Activated naive CD8-positive, alpha-beta T cell (primary cell): Measurements from ENCODE around the gene TUT4.
A peak's percentile ranks its signal among the peaks of the same experiment; 100 is the strongest.

Experiments used
- H3K27ac Mint-ChIP-seq: one replicate; pipeline ENCODE4 v1.8.0; 2021; ENCODE audit warnings: mixed read lengths
- H3K27me3 Mint-ChIP-seq: one replicate; pipeline ENCODE4 v1.8.0; 2021; ENCODE audit warnings: mixed read lengths
- H3K36me3 Mint-ChIP-seq: one replicate; pipeline ENCODE4 v1.8.0; 2021; ENCODE audit warnings: mixed read lengths
- H3K4me1 Mint-ChIP-seq: one replicate; pipeline ENCODE4 v1.8.0; 2021; ENCODE audit warnings: low read depth, mixed read lengths
- H3K4me3 Mint-ChIP-seq: one replicate; pipeline ENCODE4 v1.8.0; 2021; ENCODE audit warnings: mild to moderate bottlenecking, mixed read lengths
- H3K9me3 Mint-ChIP-seq: one replicate; pipeline ENCODE4 v1.8.0; 2021; ENCODE audit warnings: low read depth, mixed read lengths

TUT4 gene

GRCh38 chr1:52482326-52483004 lies 70.4 kb downstream of the TUT4 start:
- no peaks in the 10 kb centered on the region for H3K4me1 Mint-ChIP-seq
- no peaks in the 10 kb centered on the region for H3K9me3 Mint-ChIP-seq
- H3K27ac Mint-ChIP-seq = no peak overlapping the region
- H3K27me3 Mint-ChIP-seq = no peaks in the 10 kb centered on the region
- H3K4me3 Mint-ChIP-seq = no peak overlapping the region
- H3K36me3 Mint-ChIP-seq = peaks cover under 1% of the 10 kb centered on the region

- Mint-ChIP-seq H3K4me1 (no peaks in the 10 kb centered on the region), H3K27ac (no peak overlapping the region), H3K4me3 (no peak overlapping the region), H3K9me3 (no peaks in the 10 kb centered on the region), H3K36me3 (peaks cover 3% of the 10 kb centered on the region), H3K27me3 (no peaks in the 10 kb centered on the region)
Measured at GRCh38 chr1:52479076-52479475, 73.8 kb downstream of the TUT4 start.

GRCh38 chr1:52477876-52478275 lies 75.0 kb downstream of the TUT4 start:
- Mint-ChIP-seq H3K4me3 (no peak overlapping the region), H3K36me3 (peaks cover 5% of the 10 kb centered on the region), H3K4me1 (peaks cover 1% of the 10 kb centered on the region), H3K9me3 (no peaks in the 10 kb centered on the region), H3K27ac (no peak overlapping the region), H3K27me3 (no peaks in the 10 kb centered on the region)

DNA sequence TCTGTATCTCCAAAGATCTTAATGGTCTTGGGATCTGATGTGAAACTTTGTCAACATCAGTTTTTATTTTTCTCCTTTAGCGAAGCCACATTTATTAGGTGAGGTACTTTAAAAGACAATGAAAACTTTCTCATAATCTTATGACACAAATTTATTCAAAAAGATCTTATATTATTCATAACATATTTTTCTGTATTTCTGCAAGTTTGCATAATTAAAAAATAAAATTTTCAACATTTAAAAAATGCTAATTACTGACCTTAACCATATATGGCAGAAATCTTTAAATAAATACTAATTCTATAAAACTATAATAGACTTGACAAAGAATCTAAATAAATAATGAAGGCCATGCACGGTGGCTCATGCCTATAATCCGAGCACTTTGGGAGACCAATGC lies 75.9 kb downstream of the TUT4 start:
- no peaks in the 10 kb centered on the region for H3K27me3 Mint-ChIP-seq
- H3K4me1 Mint-ChIP-seq = peaks cover 1% of the 10 kb centered on the region

DNA sequence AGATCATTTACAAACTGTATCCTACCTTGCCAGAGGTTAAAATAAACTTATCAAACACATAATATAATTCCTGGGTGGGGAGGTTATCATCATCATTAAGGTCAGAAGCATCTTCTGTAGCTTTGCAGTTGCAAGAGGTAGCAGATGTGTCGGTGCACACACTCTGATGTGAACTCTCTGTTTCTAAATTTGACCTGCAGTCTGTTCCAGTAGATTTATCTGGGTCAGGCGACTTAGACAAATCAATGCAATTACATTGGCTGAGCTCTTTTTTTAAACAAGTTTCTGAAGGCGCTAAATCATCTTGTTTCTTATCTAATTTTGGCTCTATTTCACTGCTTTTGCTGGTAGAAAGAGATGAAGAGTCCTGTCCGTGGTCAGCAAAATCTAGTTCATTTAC lies 78.1 kb downstream of the TUT4 start:
- Mint-ChIP-seq H3K27ac (no peak overlapping the region), H3K9me3 (no peaks in the 10 kb centered on the region), H3K27me3 (no peaks in the 10 kb centered on the region), H3K4me1 (peaks cover 1% of the 10 kb centered on the region), H3K36me3 (peaks cover 9% of the 10 kb centered on the region), H3K4me3 (no peak overlapping the region)

More for the DNA sequence above, 75.9 kb downstream of the TUT4 start:
- no peak overlapping the region for H3K4me3 Mint-ChIP-seq
- H3K9me3 Mint-ChIP-seq = no peaks in the 10 kb centered on the region
- H3K27ac Mint-ChIP-seq = no peak overlapping the region
- peaks cover 6% of the 10 kb centered on the region for H3K36me3 Mint-ChIP-seq

DNA sequence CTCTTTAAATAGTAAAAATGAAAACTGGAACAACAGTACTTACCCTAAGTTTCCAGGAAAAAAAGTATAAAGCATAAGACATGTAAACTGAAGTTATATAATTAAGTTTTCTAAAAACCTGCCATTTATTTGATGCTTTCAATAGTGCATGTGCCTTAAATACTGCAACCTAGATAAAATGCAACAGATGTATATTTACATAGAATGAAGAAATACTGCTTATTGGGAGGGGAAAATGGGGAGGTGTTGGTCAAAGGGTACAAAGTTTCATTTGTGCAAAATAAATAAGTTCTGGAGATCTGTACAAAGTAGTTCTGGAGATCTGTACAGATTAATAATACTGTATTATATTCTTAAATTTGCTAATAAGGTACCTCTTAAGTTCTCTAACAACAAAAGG lies 79.9 kb downstream of the TUT4 start:
- Mint-ChIP-seq H3K27me3 (no peaks in the 10 kb centered on the region), H3K36me3 (peaks cover 11% of the 10 kb centered on the region), H3K27ac (no peak overlapping the region), H3K4me1 (peaks cover 1% of the 10 kb centered on the region), H3K9me3 (no peaks in the 10 kb centered on the region), H3K4me3 (no peak overlapping the region)

DNA sequence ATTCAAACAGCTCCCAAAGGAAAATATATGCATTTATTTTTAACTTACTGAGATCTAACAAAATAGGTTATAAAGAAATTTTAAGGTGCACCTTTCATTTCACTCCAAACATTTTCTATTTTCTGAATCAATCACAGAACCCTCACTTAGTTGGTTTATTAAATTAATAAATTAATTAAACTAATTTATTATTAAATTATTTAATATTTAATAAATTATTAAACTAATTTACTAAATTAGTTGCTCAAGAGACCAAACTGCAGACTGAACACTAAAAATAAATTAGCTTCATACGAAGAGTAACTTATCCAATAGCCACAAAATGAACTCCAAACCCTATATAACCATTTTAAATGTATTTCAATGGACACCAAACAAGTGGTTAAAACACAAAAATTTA lies 80.5 kb downstream of the TUT4 start:
- H3K9me3 Mint-ChIP-seq = no peaks in the 10 kb centered on the region
- no peaks in the 10 kb centered on the region for H3K27me3 Mint-ChIP-seq
- peaks cover 12% of the 10 kb centered on the region for H3K36me3 Mint-ChIP-seq
- H3K27ac Mint-ChIP-seq = no peak overlapping the region
- H3K4me1 Mint-ChIP-seq = peaks cover 1% of the 10 kb centered on the region
- H3K4me3 Mint-ChIP-seq = no peak overlapping the region

GRCh38 chr1:52469108-52469507 lies 83.8 kb downstream of the TUT4 start:
- no peaks in the 10 kb centered on the region for H3K27me3 Mint-ChIP-seq
- H3K27ac Mint-ChIP-seq = no peak overlapping the region
- H3K4me3 Mint-ChIP-seq = no peak overlapping the region
- H3K4me1 Mint-ChIP-seq = peaks cover 1% of the 10 kb centered on the region
- peaks cover 14% of the 10 kb centered on the region for H3K36me3 Mint-ChIP-seq
- H3K9me3 Mint-ChIP-seq = no peaks in the 10 kb centered on the region

DNA sequence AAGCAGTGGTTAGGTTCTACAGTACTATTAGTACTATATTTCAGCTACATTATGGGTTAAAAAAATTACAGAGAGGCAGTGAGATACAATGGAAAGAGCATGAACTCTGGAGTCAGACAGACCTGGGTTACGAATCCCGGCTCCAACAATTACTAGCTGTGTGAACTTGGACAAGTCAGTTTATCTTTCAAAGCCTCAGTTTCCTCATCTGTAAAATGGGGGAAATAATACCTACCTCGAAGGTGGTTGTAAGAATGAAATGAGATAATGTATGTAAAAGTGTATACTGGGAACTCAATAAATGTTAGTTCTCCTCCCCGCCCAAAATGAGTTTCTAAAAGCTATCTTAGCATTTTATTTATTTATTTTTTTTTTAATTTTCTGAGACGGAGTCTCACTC lies 89.0 kb downstream of the TUT4 start:
- no peaks in the 10 kb centered on the region for H3K9me3 Mint-ChIP-seq
- H3K4me1 Mint-ChIP-seq = no peaks in the 10 kb centered on the region
- H3K27me3 Mint-ChIP-seq = no peaks in the 10 kb centered on the region
- H3K36me3 Mint-ChIP-seq = peaks cover 10% of the 10 kb centered on the region
- no peak overlapping the region for H3K4me3 Mint-ChIP-seq
- H3K27ac Mint-ChIP-seq = no peak overlapping the region

GRCh38 chr1:52461821-52462220 lies 91.1 kb downstream of the TUT4 start:
- Mint-ChIP-seq H3K4me3 (no peak overlapping the region), H3K4me1 (no peaks in the 10 kb centered on the region), H3K27me3 (no peaks in the 10 kb centered on the region), H3K36me3 (peaks cover 14% of the 10 kb centered on the region), H3K27ac (no peak overlapping the region), H3K9me3 (no peaks in the 10 kb centered on the region)

DNA sequence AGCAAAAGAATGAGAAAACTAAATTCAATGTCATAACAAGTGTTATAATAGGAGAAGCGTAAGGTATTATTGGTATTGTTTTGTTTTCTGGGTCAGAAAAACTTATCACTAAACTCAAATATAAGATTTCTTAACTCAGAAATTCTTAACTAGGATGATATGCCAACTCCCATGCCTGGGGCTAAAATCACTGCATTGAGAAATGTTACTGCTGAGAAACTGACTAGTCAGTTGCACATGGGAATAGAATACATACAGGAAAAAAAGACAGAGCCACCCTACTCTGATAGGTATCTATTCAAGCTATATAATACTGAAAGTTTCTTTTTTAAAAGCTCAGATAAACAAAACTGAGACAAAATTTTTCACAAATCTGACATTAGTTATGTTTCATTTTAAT lies 92.2 kb downstream of the TUT4 start:
- H3K36me3 Mint-ChIP-seq = peaks cover 14% of the 10 kb centered on the region
- H3K9me3 Mint-ChIP-seq = no peaks in the 10 kb centered on the region

DNA sequence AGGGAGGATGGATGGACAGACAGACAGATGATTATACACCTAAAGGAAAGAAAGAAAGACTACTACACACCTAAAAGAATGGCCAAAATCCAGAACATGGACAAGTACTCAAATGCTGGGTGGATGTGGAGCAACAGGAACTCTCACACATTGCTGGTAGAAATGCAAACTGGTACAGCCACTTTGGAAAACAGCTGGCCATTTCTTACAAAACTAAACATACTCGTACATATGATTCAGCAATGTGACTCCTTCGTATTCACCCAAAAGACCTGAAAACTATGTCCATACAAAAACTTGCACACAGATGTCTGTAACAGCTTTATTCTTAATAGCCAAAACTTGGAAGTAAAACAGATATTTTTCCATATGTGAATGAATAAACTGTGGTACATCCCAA lies 97.2 kb downstream of the TUT4 start:
- no peak overlapping the region for H3K27ac Mint-ChIP-seq
- H3K27me3 Mint-ChIP-seq = no peaks in the 10 kb centered on the region
- no peak overlapping the region for H3K4me3 Mint-ChIP-seq
- H3K9me3 Mint-ChIP-seq = no peaks in the 10 kb centered on the region
- no peaks in the 10 kb centered on the region for H3K4me1 Mint-ChIP-seq
- H3K36me3 Mint-ChIP-seq = peaks cover 15% of the 10 kb centered on the region

More for the DNA sequence above, 92.2 kb downstream of the TUT4 start:
- H3K4me1 Mint-ChIP-seq = no peaks in the 10 kb centered on the region
- H3K27me3 Mint-ChIP-seq = no peaks in the 10 kb centered on the region
- H3K27ac Mint-ChIP-seq = no peak overlapping the region
- no peak overlapping the region for H3K4me3 Mint-ChIP-seq

- Mint-ChIP-seq H3K36me3 (peaks cover 13% of the 10 kb centered on the region), H3K27ac (no peak overlapping the region), H3K4me1 (no peaks in the 10 kb centered on the region), H3K27me3 (no peaks in the 10 kb centered on the region), H3K9me3 (no peaks in the 10 kb centered on the region), H3K4me3 (no peak overlapping the region)
Measured at GRCh38 chr1:52454779-52455178, 98.1 kb downstream of the TUT4 start.

DNA sequence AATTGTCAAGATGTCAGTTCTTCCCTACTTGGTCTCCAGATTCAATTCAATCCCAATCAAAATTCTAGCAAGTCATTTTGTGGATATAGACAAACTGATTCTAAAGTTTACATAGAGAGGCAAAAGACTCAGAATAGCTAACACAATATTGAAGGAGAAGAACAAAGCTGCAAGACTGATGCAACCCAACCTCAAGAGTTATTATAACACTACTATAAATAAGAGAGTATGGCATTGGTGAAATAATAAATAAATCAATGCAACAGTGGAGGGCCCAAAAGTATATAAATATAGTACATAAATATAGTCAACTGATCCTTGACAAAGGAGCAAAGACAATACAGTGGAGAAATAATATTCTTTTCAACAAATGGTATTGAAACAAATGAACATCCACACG lies 98.8 kb downstream of the TUT4 start:
- Mint-ChIP-seq H3K36me3 (peaks cover 13% of the 10 kb centered on the region), H3K27ac (no peak overlapping the region), H3K9me3 (no peaks in the 10 kb centered on the region), H3K4me1 (no peaks in the 10 kb centered on the region), H3K4me3 (no peak overlapping the region), H3K27me3 (no peaks in the 10 kb centered on the region)

- no peaks in the 10 kb centered on the region for H3K27me3 Mint-ChIP-seq
- H3K27ac Mint-ChIP-seq = no peak overlapping the region
- peaks cover 2% of the 10 kb centered on the region for H3K36me3 Mint-ChIP-seq
- H3K4me3 Mint-ChIP-seq = no peak overlapping the region
- no peaks in the 10 kb centered on the region for H3K4me1 Mint-ChIP-seq
- no peaks in the 10 kb centered on the region for H3K9me3 Mint-ChIP-seq
Measured at GRCh38 chr1:52444463-52444862, 108.4 kb downstream of the TUT4 start.

DNA sequence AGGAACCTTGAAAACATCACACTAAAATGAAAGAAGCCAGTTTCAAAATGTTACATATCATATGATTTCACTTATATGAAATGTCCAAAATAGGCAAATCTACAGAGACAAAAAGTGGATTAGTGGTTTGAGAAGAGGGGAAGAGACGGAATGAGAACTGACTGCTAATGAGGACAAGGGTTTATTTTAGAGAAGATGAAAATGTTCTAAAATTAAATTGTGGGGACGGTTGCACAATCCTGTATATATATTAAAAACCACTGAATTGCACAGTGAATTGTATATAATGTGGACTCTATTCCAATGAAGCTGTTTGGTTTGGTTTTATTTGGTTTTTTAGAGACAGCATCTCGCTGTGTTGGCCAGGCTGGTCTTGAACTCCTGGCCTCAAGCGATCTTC lies 112.9 kb downstream of the TUT4 start:
- H3K27ac Mint-ChIP-seq = peak overlapping the region; percentile 8
- no peak overlapping the region for H3K4me3 Mint-ChIP-seq
- H3K4me1 Mint-ChIP-seq = no peaks in the 10 kb centered on the region
- H3K27me3 Mint-ChIP-seq = no peaks in the 10 kb centered on the region
- H3K9me3 Mint-ChIP-seq = no peaks in the 10 kb centered on the region
- H3K36me3 Mint-ChIP-seq = peaks cover 5% of the 10 kb centered on the region
